Stomach (tissue), 9 donors: ENCODE results near the gene GPC6. TPM values are rescaled to one million over a fixed set of nuclear protein-coding genes. Genes with fewer than 3 reads are reported as not detected.

Experiments used
- DNase-seq, 2 donors: peaks; one replicate each; pipeline versions ENCODE4 v3.0.0 to v3.0.0-alpha.2; 2013 to 2019
- H3K27ac ChIP-seq, 5 donors: fragments of 200-600 bp in 4 of 5; sonication (generic) in 4 of 5; one replicate each; pipeline ENCODE4 v1.5.1; 2013 to 2019; ENCODE audit warnings: mild to moderate bottlenecking in 1 of 5, moderate library complexity in 1 of 5
- H3K27me3 ChIP-seq, 3 donors: fragments of 200-600 bp; sonication (generic); one replicate each; pipeline ENCODE4 v1.5.1; 2017 to 2019; ENCODE audit warnings: mixed run types in 1 of 3
- H3K36me3 ChIP-seq, 4 donors: fragments of 200-600 bp; sonication (generic); 1 replicate in 3 of 4; 2 replicates in 1 of 4; pipeline ENCODE4 v1.5.1; 2016 to 2019
- H3K4me1 ChIP-seq, 4 donors: fragments of 200-600 bp; sonication (generic); one replicate each; pipeline ENCODE4 v1.5.1; 2016 to 2019
- H3K4me3 ChIP-seq, 4 donors: fragments of 200-600 bp; sonication (generic) in 3 of 4; one replicate each; pipeline ENCODE4 v1.5.1; 2016 to 2019; ENCODE audit warnings: mild to moderate bottlenecking in 1 of 4
- H3K9me3 ChIP-seq, 4 donors: fragments of 200-600 bp; sonication (generic); one replicate each; pipeline ENCODE4 v1.5.1; 2016 to 2019
- EP300 ChIP-seq: sonication (generic); formaldehyde crosslinking; IDR thresholded peaks from one replicate; pipeline ENCODE4 v1.6.1; 2017; ENCODE audit warnings: antibody characterized with exemption
- POLR2A ChIP-seq, 4 donors: fragments of 450-650 bp; IDR thresholded peaks; one replicate each; pipeline ENCODE4 v1.6.1; 2016; ENCODE audit warnings: antibody characterized with exemption in 4 of 4, control low read depth in 2 of 4, mild to moderate bottlenecking in 1 of 4, moderate library complexity in 1 of 4
- POLR2AphosphoS5 ChIP-seq, 3 donors: sonication (generic); formaldehyde crosslinking; IDR thresholded peaks; one replicate each; pipeline ENCODE4 v1.6.1; 2016; ENCODE audit warnings: antibody characterized with exemption in 3 of 3
- WGBS, 5 donors: extraction: QIAGEN DNeasy Blood & Tissue Kit in 3 of 5; methylation state at CpG; one replicate each; pipeline versions ENCODE4 v1.1.5 to v1.1.7; 2013 to 2018; 5-methylcytosine and 5-hydroxymethylcytosine counted together
- intact Hi-C: fragments of 100-400 bp; cut with DNase I; formaldehyde crosslinking; loops from one replicate; pipeline ENCODE4 v1.15.1; 2023; ENCODE audit warnings: low total_unique reads
- polyA plus RNA-seq, 3 donors: library from polyadenylated mRNA; stranded (reverse); fragments of 200-250 nt; gene quantifications; one replicate each; pipeline ENCODE4 v1.2.3, GENCODE V29; 2013
- total RNA-seq, 5 donors: library from RNA; depleted of rRNA; stranded (reverse); fragments of >200 nt; gene quantifications; one replicate each; pipeline versions ENCODE4 v1.1.0 to v1.2.3, GENCODE V29; 2014 to 2016
- TF ChIP-seq, protein P1 (sequence below), 7 experiments: fragments of 450-650 bp in 4 of 7; fragments of 200-600 bp in 3 of 7; sonication (generic) in 3 of 7; IDR thresholded peaks; one replicate each; pipeline ENCODE4 v1.5.1; 2016 to 2019; ENCODE audit warnings: antibody characterized with exemption in 7 of 7, control low read depth in 2 of 7, mild to moderate bottlenecking in 1 of 7
- donor health status: healthy with polysubstance abuse.
- donor health status: Bipolar disorder and iron deficiency.
- donor health status: healthy.

GPC6 gene
- total and polyA plus RNA-seq, 8 donors = 0.70 to 52.7 (median 5.6) TPM

DNA sequence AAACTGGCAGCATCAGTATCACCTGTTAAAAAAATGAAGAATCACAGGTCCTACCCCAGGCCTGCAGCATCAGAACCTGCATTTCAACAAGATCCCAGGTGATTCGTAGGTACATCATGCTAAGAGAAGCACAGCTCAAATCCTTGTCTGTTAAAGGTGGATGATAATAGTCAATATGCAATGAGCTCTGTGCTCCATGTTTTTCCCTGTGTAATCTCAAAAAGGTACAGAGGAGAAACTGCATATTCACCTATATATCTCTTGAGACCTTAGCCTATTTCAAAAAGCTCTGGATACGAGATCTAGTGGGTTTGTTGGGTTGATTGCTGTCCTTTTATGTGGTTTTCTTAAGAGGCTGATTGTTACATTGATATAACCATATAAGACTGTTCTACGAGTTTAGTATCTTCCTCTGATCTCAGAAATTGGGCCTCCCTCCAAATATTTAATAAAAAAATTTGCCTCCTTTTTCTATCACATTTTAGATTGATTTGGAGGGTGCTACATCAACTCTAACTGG lies 1104.0 kb downstream of the GPC6 start:
- TF ChIP-seq EP300 (no peak), POLR2AphosphoS5 (IDR thresholded peaks at IDR 0.05) (no peak), POLR2A (IDR thresholded peaks at IDR 0.05) (no peak)
- TF ChIP-seq, protein P1, sequence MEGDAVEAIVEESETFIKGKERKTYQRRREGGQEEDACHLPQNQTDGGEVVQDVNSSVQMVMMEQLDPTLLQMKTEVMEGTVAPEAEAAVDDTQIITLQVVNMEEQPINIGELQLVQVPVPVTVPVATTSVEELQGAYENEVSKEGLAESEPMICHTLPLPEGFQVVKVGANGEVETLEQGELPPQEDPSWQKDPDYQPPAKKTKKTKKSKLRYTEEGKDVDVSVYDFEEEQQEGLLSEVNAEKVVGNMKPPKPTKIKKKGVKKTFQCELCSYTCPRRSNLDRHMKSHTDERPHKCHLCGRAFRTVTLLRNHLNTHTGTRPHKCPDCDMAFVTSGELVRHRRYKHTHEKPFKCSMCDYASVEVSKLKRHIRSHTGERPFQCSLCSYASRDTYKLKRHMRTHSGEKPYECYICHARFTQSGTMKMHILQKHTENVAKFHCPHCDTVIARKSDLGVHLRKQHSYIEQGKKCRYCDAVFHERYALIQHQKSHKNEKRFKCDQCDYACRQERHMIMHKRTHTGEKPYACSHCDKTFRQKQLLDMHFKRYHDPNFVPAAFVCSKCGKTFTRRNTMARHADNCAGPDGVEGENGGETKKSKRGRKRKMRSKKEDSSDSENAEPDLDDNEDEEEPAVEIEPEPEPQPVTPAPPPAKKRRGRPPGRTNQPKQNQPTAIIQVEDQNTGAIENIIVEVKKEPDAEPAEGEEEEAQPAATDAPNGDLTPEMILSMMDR (IDR thresholded peaks at IDR 0.05) = no peak
- Histone ChIP-seq H3K4me3 (no peak overlapping the region), H3K27me3 (no peaks in the 10 kb centered on the region), H3K36me3 (no peaks in the 10 kb centered on the region), H3K9me3 (no peaks in the 10 kb centered on the region), H3K4me1 (peaks cover 0 to 35% (median 14%) of the 10 kb centered on the region in 4 donors), H3K27ac (peak overlapping the region in 3 of 5 donors; percentile 57 to 72 (median 65))
- no peak for DNase-seq
- 53 to 75% (median 68%) methylated on average over 3 of the region's 3 CpGs for WGBS, 5 donors
- intact Hi-C loops = no loop called here

- H3K27ac ChIP-seq = peak overlapping the region in 1 of 5 donors; percentile 57
- H3K36me3 ChIP-seq = no peaks in the 10 kb centered on the region
- intact Hi-C loops = no loop called here
- H3K4me3 ChIP-seq = no peak overlapping the region
- 48 to 92% (median 80%) methylated on average over 3 of the region's 3 CpGs for WGBS, 5 donors
- no peak for TF ChIP-seq EP300
- TF ChIP-seq, protein P1 (IDR thresholded peaks at IDR 0.05) = no peak
- no peak for TF ChIP-seq POLR2AphosphoS5 (IDR thresholded peaks at IDR 0.05)
- TF ChIP-seq POLR2A (IDR thresholded peaks at IDR 0.05) = no peak
- no peaks in the 10 kb centered on the region for H3K27me3 ChIP-seq
- no peak for DNase-seq
- no peaks in the 10 kb centered on the region for H3K9me3 ChIP-seq
- peaks cover 0 to 35% (median 14%) of the 10 kb centered on the region in 4 donors for H3K4me1 ChIP-seq
These were observed 1104.7 kb downstream of the GPC6 start for GRCh38 chr13:94331281-94331680.

DNA sequence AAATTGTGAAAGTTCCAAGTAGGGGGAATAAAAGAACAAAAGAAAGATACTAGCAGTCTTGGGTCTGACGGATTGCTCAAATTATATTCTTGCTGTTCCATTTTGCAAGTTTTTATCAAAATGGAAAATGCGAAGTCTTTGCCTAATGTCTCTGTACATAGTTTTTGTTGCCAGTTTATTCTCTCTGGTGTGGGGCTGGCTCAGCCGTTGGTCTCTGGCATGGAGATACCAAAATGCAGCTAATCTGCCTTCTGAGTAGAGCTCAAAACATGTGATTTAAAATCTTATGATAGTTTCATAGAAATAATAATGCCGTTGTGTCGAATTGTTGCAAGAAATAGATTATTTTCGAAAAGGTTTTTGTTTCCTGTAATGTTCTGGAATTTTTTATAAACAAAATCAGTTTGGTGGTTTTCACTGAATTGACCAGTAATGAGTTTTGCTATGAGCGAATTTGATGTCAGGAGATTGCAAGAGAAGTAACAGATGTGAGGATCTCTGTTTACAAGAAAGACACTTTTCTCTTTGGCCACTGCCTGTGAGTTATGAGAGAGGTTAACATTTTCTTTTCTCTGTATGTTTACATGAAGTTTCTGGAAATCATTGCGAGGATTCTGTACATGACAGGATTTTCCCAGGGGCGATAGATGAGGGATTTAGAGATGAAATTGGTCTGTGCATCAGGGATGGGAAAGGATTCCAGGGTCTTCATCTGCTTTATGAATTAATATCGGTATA lies 1105.9 kb downstream of the GPC6 start:
- Histone ChIP-seq H3K36me3 (no peaks in the 10 kb centered on the region), H3K27ac (peak overlapping the region in 4 of 5 donors; percentile 2 to 65 (median 31)), H3K9me3 (no peaks in the 10 kb centered on the region), H3K4me3 (no peak overlapping the region), H3K27me3 (no peaks in the 10 kb centered on the region), H3K4me1 (peaks cover 0 to 35% (median 14%) of the 10 kb centered on the region in 4 donors)
- intact Hi-C loops = no loop called here
- peak in 1 of 2 donors; percentile 53 for DNase-seq
- 63 to 75% (median 73%) methylated on average over 10 of the region's 10 CpGs for WGBS, 5 donors
- no peak for TF ChIP-seq POLR2AphosphoS5 (IDR thresholded peaks at IDR 0.05)
- TF ChIP-seq, protein P1 (IDR thresholded peaks at IDR 0.05) = no peak
- no peak for TF ChIP-seq EP300
- no peak for TF ChIP-seq POLR2A (IDR thresholded peaks at IDR 0.05)

DNA sequence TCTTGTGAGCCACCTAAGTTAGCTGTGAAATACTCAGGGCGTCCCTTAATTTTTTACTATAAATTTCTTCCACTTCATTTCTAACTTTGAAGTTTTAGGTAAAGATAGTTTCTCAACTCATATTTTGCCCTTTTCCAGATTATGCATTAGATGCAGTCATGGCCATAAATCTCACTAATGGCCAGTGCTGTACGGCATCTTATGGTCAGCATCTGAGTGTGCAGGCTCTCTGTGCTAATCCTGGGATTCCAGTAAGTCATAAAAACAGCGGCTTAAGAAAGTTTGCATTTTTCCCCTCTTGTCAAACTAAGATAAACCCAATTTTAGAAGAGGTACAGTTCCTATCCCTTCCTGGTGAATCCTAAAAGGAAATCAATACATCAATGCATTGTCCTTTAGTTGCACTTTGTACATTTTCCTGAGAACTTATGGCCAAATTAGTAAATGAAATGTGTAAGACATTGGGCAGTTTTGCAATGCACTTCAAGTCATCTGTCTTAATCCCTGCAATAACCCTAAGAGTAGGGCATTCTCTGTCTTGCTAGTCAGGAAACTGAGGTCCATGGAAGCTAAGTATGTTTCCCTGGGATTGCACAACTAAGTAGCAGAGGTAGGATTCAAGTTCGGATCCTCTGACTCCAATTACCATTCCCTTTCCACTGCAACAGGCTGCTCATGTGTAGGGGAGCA lies 1106.7 kb downstream of the GPC6 start:
- intact Hi-C loops = no loop called here
- H3K27me3 ChIP-seq = no peaks in the 10 kb centered on the region
- TF ChIP-seq, protein P1 (IDR thresholded peaks at IDR 0.05) = no peak
- TF ChIP-seq POLR2A (IDR thresholded peaks at IDR 0.05) = no peak
- TF ChIP-seq EP300 = no peak
- TF ChIP-seq POLR2AphosphoS5 (IDR thresholded peaks at IDR 0.05) = no peak
- H3K9me3 ChIP-seq = no peaks in the 10 kb centered on the region
- H3K36me3 ChIP-seq = no peaks in the 10 kb centered on the region
- peaks cover 0 to 35% (median 11%) of the 10 kb centered on the region in 4 donors for H3K4me1 ChIP-seq
- peak overlapping the region in 3 of 5 donors; percentile 27 to 65 (median 35) for H3K27ac ChIP-seq
- DNase-seq = peak in 1 of 2 donors; percentile 62
- WGBS, 5 donors = 65 to 82% (median 74%) methylated on average over 4 of the region's 4 CpGs
- H3K4me3 ChIP-seq = no peak overlapping the region
